Lung (tissue), 12 donors: ENCODE measurements around the gene CASZ1. TPM values are rescaled to one million over a fixed set of nuclear protein-coding genes. Genes with fewer than 3 reads are reported as not detected.

Experiments
- ATAC-seq: fragments of 200-7000 bp; cut with Tn5 transposase; one replicate; pipeline ENCODE4 v1.9.1; 2020; ENCODE audit warnings: moderate number of reproducible peaks; ENCODE audit not compliant: insufficient read depth, low FRiP score
- DNase-seq, 3 donors: peaks; one replicate each; pipeline ENCODE4 v3.0.0-alpha.2; 2013 to 2017
- H3K27ac ChIP-seq, 2 donors: one replicate each; pipeline ENCODE4 v1.5.1; 2013; ENCODE audit warnings: mild to moderate bottlenecking in 2 of 2, moderate library complexity in 2 of 2, control low read depth in 1 of 2, inconsistent platforms in 1 of 2, low read depth in 1 of 2, low read length in 1 of 2
- H3K27me3 ChIP-seq, 3 donors: one replicate each; pipeline ENCODE4 v1.5.1; 2013; ENCODE audit warnings: low read length in 2 of 3; ENCODE audit not compliant: control insufficient read depth in 3 of 3, insufficient read depth in 3 of 3
- H3K36me3 ChIP-seq, 4 donors: one replicate each; pipeline ENCODE4 v1.5.1; 2013; ENCODE audit warnings: low read length in 4 of 4, mild to moderate bottlenecking in 1 of 4, moderate library complexity in 1 of 4; ENCODE audit not compliant: control insufficient read depth in 4 of 4, insufficient read depth in 4 of 4
- H3K4me1 ChIP-seq, 5 donors: one replicate each; pipeline ENCODE4 v1.5.1; 2013; ENCODE audit warnings: low read length in 5 of 5, mild to moderate bottlenecking in 2 of 5, moderate library complexity in 1 of 5; ENCODE audit not compliant: control insufficient read depth in 5 of 5, insufficient read depth in 5 of 5
- H3K4me3 ChIP-seq: one replicate; pipeline ENCODE4 v1.5.1; 2013; ENCODE audit warnings: mild to moderate bottlenecking, control low read depth, moderate library complexity
- H3K9ac ChIP-seq, 2 donors: one replicate each; pipeline ENCODE4 v1.5.1; 2013; ENCODE audit warnings: low read length in 2 of 2, control low read depth in 1 of 2; ENCODE audit not compliant: insufficient read depth in 1 of 2
- H3K9me3 ChIP-seq, 4 donors: one replicate each; pipeline ENCODE4 v1.5.1; 2013; ENCODE audit warnings: low read length in 3 of 4, mild to moderate bottlenecking in 1 of 4, moderate library complexity in 1 of 4; ENCODE audit not compliant: control insufficient read depth in 4 of 4, insufficient read depth in 3 of 4
- WGBS, 2 donors: extraction: QIAGEN DNeasy Blood & Tissue Kit; methylation state at CpG; one replicate each; pipeline ENCODE4 v1.1.7; 2013; 5-methylcytosine and 5-hydroxymethylcytosine counted together
- polyA plus RNA-seq, 2 donors: library from polyadenylated mRNA; stranded (reverse); fragments of 200-250 nt; gene quantifications; one replicate each; pipeline ENCODE4 v1.2.1, GENCODE V29; 2013
- total RNA-seq, 2 donors: library from RNA; depleted of rRNA in 1 of 2; stranded (reverse); fragments of >200 nt in 1 of 2; gene quantifications; one replicate each; pipeline ENCODE4 v1.2.1, GENCODE V29; 2014 to 2021
- TF ChIP-seq, protein P1 (sequence below): IDR thresholded peaks from 2 replicates; pipeline ENCODE4 v1.5.1; 2012; ENCODE audit warnings: mild to moderate bottlenecking; ENCODE audit errors: control extremely low read depth, extremely low read depth
- donor health status: control.
- donor health status: control.
- donor health status: Bipolar disorder and iron deficiency.
- donor health status: healthy.
- donor health status: DM: yes; HTN: yes; CAD: no.

The CASZ1 gene
- total and polyA plus RNA-seq, 4 donors = 10.3 to 69.9 (median 40.5) TPM

DNA sequence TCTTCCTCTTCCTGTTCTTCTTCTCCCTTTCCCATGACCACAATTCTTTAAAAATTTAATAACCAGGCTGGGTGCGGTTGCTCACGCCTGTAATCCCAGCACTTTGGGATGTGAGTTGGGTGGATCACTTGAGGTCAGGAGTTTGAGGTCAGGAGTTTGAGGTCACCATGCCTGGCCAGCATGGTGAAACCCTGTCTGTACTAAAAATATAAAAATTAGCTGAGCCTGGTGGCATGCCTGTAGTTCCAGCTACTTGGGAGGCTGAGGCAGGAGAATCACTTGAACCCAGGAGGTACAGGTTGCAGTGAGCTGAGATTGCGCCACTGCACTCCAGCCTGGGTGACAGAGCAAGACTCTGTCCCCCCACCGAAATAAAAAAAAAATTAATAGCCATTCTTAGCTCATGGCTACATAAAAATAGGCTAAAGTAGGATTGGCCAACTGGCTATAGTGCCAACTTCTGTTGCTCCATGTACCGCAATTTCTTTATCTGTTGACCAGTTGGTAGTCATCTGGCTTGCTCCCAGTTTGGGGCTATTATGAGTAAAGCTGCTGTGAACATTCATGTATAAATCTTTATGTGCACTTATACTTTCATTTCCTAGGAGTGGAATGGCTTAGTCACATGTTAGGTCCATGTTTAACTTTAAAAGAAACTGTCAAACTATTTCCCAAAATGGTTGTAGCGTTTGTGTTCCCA is 185.4 kb downstream of the CASZ1 start:
- peaks cover 0 to 3% (median 0%) of the 10 kb centered on the region in 4 donors for H3K36me3 ChIP-seq
- no peak overlapping the region for H3K27ac ChIP-seq
- no peak for DNase-seq
- 95 to 97% methylated on average over 6 of the region's 6 CpGs for WGBS, 2 donors
- H3K27me3 ChIP-seq = no peaks in the 10 kb centered on the region
- no peaks in the 10 kb centered on the region for H3K4me1 ChIP-seq
- no peak overlapping the region for H3K9ac ChIP-seq
- TF ChIP-seq, protein P1, sequence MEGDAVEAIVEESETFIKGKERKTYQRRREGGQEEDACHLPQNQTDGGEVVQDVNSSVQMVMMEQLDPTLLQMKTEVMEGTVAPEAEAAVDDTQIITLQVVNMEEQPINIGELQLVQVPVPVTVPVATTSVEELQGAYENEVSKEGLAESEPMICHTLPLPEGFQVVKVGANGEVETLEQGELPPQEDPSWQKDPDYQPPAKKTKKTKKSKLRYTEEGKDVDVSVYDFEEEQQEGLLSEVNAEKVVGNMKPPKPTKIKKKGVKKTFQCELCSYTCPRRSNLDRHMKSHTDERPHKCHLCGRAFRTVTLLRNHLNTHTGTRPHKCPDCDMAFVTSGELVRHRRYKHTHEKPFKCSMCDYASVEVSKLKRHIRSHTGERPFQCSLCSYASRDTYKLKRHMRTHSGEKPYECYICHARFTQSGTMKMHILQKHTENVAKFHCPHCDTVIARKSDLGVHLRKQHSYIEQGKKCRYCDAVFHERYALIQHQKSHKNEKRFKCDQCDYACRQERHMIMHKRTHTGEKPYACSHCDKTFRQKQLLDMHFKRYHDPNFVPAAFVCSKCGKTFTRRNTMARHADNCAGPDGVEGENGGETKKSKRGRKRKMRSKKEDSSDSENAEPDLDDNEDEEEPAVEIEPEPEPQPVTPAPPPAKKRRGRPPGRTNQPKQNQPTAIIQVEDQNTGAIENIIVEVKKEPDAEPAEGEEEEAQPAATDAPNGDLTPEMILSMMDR = no peak
- H3K4me3 ChIP-seq = no peak overlapping the region
- ATAC-seq = no peak
- no peaks in the 10 kb centered on the region for H3K9me3 ChIP-seq

DNA sequence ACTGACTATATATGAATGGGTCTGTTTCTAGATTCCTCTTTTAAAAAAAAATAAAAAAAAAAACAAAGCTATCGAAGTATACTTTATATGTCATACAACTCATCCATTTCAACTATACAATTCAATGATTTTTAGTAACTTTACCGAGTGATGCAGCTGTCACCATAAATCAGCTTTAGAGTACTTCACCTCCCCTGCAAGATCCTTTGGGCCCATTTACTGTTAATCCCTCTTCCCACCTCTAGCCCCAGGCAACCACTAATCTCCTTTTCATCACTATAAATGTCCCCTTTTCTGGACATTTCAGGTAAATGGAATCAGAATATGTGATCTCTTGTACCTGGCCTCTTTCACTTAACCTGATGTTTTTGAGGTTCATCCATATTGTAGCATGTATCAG is 187.8 kb downstream of the CASZ1 start:
- H3K27ac ChIP-seq = no peak overlapping the region
- no peak for ATAC-seq
- DNase-seq = no peak
- TF ChIP-seq, protein P1 = no peak
- no peaks in the 10 kb centered on the region for H3K4me1 ChIP-seq
- no peaks in the 10 kb centered on the region for H3K27me3 ChIP-seq
- 93 to 100% methylated on average over 2 of the region's 2 CpGs for WGBS, 2 donors
- H3K4me3 ChIP-seq = no peak overlapping the region
- no peak overlapping the region for H3K9ac ChIP-seq
- peaks cover 0 to 5% (median 0%) of the 10 kb centered on the region in 4 donors for H3K36me3 ChIP-seq
- H3K9me3 ChIP-seq = no peaks in the 10 kb centered on the region

DNA sequence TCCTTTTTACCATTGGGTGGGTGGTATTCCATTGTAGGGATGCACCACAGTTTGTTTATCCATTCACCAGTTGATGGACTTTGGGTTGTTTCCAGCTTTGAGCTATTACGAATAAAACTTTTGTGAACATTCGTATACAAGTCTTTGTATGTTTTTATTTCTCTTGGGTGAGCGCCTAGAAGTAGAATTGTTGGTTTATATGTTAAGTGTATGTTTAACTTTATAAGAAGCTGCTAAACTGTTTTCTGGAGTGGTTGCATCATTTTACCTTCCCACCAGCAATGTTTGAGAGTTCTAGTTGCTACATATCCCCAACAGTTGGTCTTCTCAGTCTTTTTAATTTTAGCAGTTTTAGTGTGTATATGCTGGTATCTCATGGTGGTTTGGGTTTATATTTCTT is 189.2 kb downstream of the CASZ1 start:
- Histone ChIP-seq H3K9me3 (no peaks in the 10 kb centered on the region), H3K36me3 (peaks cover 0 to 5% (median 0%) of the 10 kb centered on the region in 4 donors), H3K4me3 (no peak overlapping the region), H3K4me1 (no peaks in the 10 kb centered on the region), H3K9ac (no peak overlapping the region), H3K27ac (no peak overlapping the region), H3K27me3 (no peaks in the 10 kb centered on the region)
- ATAC-seq (no peak), DNase-seq (peak in 2 of 3 donors; percentile 31 to 33)
- 71 to 91% methylated on average over 3 of the region's 3 CpGs for WGBS, 2 donors
- TF ChIP-seq, protein P1 = no peak
